GM21423 (cell line): ENCODE data around the gene COMMD2.

Source experiments
- ATAC-seq: cut with Tn5 transposase; IDR thresholded peaks from one replicate; pipeline ENCODE4 v1.9.1; 2021; ENCODE audit warnings: mild to moderate bottlenecking, moderate library complexity; ENCODE audit not compliant: unreplicated experiment

COMMD2 gene

GRCh38 chr3:149752051-149752787 lies at the start of gene COMMD2:
Gene COMMD2, minus strand, starts transcription at chr3:149752489. Its CDS starts 45 bp downstream, at chr3:149752444.
- peak; percentile 99 for ATAC-seq

GRCh38 chr3:149801639-149802038 lies 49.4 kb upstream of the COMMD2 start:
- no peak for ATAC-seq

GRCh38 chr3:149801195-149801594 lies 48.9 kb upstream of the COMMD2 start:
- ATAC-seq = no peak

GRCh38 chr3:149800693-149801092 lies 48.4 kb upstream of the COMMD2 start:
- no peak for ATAC-seq

- ATAC-seq = no peak
Measured at GRCh38 chr3:149796026-149796425, 43.7 kb upstream of the COMMD2 start.

GRCh38 chr3:149792452-149793270 lies 40.4 kb upstream of the COMMD2 start, which contains the start of gene ANKUB1:
Gene ANKUB1, minus strand, starts transcription at chr3:149792554. Its CDS starts 188 bp downstream, at chr3:149792366.
- no peak for ATAC-seq

- no peak for ATAC-seq
Measured at GRCh38 chr3:149790698-149791097, 38.4 kb upstream of the COMMD2 start.

- no peak for ATAC-seq
Measured at GRCh38 chr3:149790268-149790667, 38.0 kb upstream of the COMMD2 start.

- ATAC-seq = no peak
Measured at GRCh38 chr3:149784064-149784704, 31.9 kb upstream of the COMMD2 start.

- ATAC-seq = no peak
Measured at GRCh38 chr3:149783576-149783975, 31.3 kb upstream of the COMMD2 start.

GRCh38 chr3:149781741-149782140 lies 29.5 kb upstream of the COMMD2 start:
- ATAC-seq = no peak

- ATAC-seq = no peak
Measured at GRCh38 chr3:149781211-149781610, 28.9 kb upstream of the COMMD2 start.

GRCh38 chr3:149777414-149778214 lies 25.3 kb upstream of the COMMD2 start:
- no peak for ATAC-seq

- no peak for ATAC-seq
Measured at GRCh38 chr3:149776170-149776569, 23.9 kb upstream of the COMMD2 start.

GRCh38 chr3:149772861-149773260 lies 20.6 kb upstream of the COMMD2 start:
- ATAC-seq = no peak

- ATAC-seq = no peak
Measured at GRCh38 chr3:149771652-149772271, 19.5 kb upstream of the COMMD2 start.

- no peak for ATAC-seq
Measured at GRCh38 chr3:149770246-149770645, 18.0 kb upstream of the COMMD2 start.

- no peak for ATAC-seq
Measured at GRCh38 chr3:149768704-149769103, 16.4 kb upstream of the COMMD2 start.

- ATAC-seq = no peak
Measured at GRCh38 chr3:149767720-149768119, 15.4 kb upstream of the COMMD2 start.

- ATAC-seq = no peak
Measured at GRCh38 chr3:149765762-149766334, 13.6 kb upstream of the COMMD2 start.
